TTC549 (cell line): ENCODE measurements around the gene TAS2R43.
A peak's percentile ranks its signal among the peaks of the same experiment; 100 is the strongest.
"Not testable (repeated sequence)": the region's sequence is repeated elsewhere in the genome, so short reads cannot be mapped to it uniquely, and the experiment has no call there.

Experiments used
- FAIRE-seq: peaks from 2 replicates; lab custom pipeline; 2012; peaks lifted over from hg19 to GRCh38; lab: Jason Lieb, UNC

Gene TAS2R43, protein sequence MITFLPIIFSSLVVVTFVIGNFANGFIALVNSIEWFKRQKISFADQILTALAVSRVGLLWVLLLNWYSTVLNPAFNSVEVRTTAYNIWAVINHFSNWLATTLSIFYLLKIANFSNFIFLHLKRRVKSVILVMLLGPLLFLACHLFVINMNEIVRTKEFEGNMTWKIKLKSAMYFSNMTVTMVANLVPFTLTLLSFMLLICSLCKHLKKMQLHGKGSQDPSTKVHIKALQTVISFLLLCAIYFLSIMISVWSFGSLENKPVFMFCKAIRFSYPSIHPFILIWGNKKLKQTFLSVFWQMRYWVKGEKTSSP

DNA sequence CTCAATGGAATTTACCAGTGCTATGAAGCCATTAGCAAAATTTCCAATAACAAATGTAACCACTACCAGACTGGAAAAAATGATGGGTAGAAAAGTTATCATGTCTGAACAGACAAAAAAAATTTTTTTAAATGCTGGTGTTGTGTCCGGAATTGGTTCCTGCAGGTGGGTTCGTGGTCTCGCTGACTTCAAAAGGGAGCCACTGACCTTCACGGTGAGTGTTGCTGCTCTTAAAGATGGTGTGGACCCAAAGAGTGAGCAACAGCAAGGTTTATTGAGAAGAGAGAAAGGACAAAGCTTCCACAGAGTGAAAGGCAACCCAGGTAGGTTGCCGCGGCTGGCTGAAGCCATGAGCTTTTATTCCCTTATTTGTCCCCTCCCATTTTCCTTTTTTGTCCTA is at the start of gene TAS2R43:
TSS of gene TAS2R43 (minus strand) at position 186 of the 400 bp plus-strand sequence. CDS start at position 102, 84 bp downstream.
- FAIRE-seq, result no peak

DNA sequence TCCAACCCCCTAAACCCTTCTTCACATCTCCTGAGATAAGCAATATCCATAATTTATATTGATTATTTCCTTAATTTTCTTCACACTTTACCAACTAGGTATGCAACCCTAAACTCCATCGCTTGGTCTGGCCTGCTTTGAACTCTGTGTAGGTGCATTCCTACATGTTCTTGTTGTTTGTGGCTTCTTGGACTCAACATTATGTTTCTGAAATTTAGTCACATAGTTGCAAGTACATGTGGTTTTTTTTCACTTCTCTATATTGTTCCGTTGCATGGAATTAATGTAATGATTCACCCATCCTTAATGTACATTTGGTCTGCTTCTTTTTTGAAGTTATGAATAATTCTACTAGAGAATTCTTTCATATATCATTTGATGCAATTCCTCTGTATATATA is 44.0 kb upstream of the TAS2R43 start:
- no peak for FAIRE-seq

DNA sequence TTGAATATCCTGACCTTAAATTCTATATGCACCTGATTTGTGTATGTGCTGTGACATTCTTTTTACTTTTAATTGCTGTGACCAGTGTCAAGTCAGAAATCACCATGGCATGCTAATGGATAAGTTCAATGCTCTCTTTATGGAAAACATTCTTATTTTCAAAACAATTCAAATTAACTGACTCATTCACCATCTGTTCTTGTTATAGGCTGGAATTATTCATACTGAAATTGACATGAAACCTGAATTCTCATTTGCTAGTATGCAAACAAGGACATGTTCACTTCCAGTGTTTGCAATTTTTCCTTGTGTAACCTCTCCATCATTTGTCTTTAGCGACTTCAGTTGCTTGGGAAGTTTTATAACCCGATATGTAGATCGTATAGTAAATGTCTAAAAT is 42.2 kb upstream of the TAS2R43 start, which contains the start of gene TAS2R30:
TSS of gene TAS2R30 (minus strand) at position 340 of the 400 bp plus-strand sequence. CDS start 400 bp downstream, outside the sequence.
- FAIRE-seq, result no peak

DNA sequence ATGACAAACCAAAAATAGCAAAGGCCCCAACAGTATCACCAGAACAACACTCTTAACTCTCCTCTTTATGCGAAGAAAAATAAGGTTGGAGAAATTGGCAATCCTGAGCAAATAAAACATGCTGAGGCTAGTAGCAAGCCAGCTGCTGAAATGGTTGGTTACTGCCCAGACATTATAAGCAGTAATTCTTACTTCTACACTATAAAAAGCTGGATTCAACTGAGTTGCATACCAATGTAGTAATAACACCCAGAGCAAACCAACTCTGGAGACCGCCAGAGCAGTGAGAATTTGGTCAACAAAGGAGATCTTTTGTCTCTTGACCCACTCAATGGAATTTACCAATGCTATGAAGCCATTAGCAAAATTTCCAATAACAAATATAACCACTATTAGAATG is 41.7 kb upstream of the TAS2R43 start:
- no peak for FAIRE-seq

DNA sequence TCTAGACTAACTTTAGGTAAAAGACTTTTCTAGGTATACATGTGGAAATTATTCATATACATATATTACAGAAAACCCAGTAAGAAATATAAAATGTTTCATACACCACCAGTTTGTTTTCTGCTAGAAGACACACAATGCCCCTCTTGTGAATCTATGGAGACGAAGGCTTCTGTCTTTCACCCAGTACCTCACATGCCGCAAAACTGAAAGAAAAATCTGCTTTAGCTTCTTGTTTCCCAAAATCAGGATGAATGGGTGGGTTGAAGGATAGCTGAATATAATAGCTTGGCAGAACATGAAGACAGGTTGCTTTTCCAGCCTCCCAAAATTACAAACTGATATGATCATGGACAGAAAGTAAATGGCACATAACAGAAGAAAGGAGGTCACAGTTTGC is 41.0 kb upstream of the TAS2R43 start:
- no peak for FAIRE-seq

DNA sequence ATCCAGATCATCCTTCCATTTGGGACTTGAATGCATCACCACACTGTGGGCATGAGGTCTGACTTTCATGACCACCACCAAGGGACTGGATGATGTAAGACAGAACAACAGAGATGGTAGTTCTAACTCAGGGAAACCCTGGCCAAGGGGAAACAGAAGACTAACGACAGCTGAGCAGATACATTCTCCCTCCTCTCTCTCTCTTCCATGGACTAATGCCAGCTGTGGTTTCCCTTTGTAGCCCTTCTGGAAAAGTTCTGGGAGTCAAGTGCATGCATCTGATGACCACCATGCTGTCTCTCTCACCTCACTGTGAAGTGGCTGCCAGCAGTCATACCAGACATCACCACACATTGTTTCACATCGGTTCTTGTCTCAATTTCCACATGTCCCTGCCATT is 38.9 kb upstream of the TAS2R43 start:
- no peak for FAIRE-seq

DNA sequence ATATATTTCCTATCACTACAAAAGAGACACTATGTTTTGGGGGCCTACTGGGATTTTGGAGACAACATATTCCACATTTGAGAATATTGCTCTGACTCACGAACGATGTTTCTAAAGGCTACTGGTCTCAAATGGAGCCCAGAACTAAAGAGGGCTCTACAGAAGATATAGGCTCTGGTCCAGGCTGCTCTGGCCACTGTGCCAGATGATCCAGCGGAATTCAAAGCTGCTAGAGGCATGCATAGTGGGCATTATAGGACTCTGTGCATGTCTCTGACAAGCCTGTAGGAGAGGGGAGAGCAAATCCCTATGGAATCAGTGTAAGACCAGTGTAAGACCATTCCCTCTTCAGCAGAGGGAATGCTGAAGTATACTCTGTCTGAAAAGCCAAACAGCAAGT is 38.3 kb upstream of the TAS2R43 start:
- no peak for FAIRE-seq

DNA sequence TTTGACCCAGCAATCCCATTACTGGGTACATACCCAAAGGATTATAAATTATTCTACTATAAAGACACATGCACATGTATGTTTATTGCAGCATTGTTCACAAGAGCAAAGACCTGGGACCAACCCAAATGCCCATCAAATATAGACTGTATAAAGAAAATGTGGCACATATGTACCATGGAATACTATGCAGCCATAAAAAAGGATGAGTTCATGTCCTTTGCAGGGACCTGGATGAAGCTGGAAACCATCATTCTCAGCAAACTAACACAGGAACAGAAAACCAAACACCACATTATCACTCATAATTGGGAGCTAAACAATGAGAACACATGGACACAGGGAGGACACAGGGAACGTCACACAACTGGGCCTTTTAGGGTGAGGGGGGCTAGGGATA is 22.0 kb upstream of the TAS2R43 start:
- not testable (repeated sequence) for FAIRE-seq

DNA sequence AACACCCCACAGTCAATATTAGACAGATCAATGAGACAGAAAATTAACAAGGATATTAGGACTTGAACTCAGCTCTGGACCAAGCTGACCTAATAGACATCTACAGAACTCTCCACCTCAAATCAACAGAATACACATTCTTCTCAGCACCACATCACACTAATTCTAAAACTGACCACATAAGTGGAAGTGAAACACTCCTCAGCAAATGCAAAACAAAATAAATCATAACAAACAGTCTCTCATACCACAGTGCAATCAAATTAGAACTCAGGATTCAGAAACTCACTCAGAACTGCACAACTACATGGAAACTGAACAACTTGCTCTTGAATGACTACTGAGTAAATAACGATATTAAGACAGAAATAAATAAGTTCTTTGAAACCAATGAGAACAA is 19.1 kb upstream of the TAS2R43 start:
- FAIRE-seq, result not testable (repeated sequence)

DNA sequence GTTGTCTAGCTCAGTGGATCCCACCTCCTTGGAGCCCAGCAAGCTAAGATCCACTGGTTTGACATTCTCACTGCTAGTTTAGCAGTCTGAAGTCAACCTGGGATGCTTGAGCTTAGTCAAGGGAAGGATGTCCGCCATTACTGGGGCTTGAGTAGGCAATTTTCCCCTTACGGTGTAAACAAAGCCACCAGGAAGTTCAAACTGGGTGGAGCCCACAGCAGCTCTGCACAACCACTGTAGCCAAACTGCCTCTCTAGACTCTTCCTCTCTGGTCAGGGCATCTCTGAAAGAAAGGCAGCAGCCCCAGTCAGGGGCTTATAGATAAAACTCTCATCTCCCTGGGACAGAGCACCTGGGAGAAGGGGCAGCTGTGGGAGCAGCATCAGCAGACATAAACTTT is 16.7 kb upstream of the TAS2R43 start:
- FAIRE-seq, result no peak

DNA sequence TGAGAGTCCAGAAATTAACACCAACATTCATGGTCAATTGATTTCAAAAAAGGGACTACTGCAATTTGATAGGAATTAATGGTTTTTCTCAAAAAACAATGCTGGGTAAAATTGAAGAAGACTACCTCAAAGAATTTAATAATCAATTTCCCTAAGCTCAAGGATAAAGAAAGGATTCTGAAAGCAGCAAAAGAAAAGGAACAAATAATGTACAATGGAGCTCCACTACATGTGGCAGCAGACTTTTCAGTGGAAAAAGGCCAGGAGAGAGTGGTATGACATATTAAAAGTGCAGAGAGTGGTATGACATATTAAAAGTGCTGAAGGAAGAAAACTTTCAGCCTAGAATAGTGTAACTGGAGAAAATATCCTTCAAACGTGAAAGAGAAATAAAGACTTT is 15.6 kb upstream of the TAS2R43 start:
- no peak for FAIRE-seq

DNA sequence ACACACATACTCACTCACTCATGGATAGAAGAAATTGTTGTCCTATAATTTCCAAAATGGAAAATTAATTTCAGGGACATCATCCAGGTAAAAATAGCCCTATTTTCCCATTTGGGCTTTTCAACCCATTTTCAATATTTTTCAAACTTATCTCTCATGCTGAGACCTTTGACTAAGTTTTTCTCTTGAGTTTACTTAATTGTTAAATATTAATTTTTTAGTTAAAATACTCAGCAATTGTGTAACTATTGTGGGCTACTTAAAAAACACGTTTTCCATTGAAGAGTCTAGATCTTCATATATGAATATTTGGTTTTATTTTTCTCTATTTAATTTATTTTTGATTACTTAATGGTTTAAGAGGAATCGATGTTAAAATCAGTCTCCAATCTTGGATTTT is 14.2 kb upstream of the TAS2R43 start:
- peak; percentile 47 for FAIRE-seq

DNA sequence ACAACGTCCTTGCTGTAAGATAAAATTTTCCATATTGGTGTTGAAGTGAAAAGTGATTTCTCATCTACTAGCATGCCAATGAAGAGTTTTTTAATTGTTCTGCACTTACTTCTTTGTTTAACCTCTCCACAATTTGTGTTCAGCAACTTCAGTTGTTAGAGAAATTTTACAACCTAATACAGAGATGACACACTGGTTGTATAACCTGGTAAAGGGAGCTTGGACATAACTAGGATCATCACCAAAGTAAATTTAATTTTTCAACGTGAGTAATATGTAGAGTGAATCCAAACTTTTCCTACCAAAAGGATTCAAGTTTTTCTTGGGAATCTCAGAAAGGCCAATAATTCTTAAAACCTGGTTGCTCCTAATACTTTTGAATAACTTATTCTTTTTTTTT is 13.4 kb upstream of the TAS2R43 start:
- no peak for FAIRE-seq

DNA sequence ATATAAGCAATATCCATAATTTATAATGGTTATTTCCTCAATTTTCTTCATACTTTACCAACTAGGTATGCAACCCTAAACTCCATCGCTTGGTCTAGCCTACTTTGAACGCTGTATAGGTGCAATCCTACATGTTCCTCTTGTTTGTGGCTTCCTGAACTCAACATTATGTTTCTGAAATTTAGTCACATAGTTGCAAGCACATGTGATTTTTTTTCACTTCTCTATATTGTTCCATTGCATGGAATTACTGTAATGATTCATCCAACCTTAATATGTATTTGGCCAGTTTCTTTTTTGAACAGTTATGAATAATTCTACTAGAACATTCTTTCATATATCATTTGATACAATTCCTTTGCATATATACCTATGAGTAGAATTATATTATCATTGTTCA is 2.8 kb upstream of the TAS2R43 start:
- not testable (repeated sequence) for FAIRE-seq

DNA sequence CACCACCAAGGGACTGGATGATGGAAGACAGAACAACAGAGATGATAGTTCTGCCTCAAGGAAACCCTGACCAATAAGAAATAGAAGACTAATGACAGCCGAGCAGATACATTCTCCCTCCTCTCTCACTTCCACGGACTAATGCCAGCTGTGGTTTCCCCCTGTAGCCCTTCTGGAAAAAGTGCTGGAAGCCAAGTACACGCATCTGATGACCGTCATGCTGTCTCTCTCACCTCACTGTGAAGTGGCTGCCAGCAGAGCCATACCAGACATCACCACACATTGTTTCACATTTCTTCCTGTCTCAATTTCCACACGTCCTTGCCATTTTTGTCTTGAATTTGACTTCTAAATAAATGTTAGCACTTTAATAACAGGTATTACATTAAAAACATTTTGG is 2.9 kb downstream of the TAS2R43 start:
- no peak for FAIRE-seq

DNA sequence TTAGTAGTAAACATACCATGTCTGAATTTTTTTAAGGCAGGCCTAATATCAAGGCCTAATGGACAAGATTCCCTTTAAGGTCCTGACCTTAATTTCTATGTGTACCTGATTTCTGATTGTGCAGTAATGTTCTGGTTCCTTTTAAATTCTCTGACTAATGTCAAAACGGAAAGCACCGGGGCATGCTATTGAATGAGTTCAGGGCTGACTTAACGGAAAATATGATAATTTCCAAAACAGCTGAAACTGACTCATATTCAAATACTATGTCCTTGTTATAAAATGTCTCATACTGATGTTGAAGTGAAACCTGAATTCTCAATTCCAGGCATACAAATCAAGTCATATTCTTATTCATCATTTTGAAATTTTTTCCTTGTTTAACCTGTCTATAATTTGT is 6.7 kb downstream of the TAS2R43 start:
- no peak for FAIRE-seq

DNA sequence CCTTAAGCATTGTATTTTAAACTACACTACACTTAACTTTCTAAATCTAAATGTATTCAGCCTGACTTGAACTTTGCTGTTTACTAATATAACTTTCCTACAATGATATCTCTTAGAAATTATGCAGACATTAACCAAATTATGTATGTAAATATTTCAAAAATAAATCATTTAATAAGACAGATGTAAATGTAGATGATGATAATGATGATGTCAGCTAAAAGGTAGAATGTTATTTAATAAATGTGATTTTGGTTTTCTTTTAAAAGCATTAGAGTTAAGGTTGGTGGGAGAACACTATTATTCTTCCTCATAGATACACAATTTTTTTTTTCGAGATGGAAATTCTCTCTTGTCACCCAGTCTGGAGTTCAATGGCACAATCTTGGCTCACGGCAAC is 10.1 kb downstream of the TAS2R43 start:
- FAIRE-seq, result no peak

DNA sequence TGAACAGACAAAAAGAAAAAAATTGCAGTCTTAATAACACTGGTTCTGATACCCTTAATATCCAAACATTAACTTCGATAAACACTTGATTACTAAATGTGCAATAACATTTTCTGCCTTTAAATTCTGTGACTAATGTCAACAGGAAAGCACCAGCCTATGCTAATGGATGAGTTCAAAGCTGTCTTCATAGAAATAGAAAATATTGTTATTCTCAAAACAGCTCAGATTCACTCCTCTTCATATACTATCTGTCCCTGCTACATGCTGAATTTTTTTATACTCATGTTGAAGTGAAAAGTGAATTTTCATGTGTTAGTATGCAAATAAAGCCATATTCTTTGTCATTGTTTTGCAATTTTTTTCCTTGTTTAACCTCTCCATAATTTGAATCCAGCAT is 13.9 kb downstream of the TAS2R43 start:
- no peak for FAIRE-seq

DNA sequence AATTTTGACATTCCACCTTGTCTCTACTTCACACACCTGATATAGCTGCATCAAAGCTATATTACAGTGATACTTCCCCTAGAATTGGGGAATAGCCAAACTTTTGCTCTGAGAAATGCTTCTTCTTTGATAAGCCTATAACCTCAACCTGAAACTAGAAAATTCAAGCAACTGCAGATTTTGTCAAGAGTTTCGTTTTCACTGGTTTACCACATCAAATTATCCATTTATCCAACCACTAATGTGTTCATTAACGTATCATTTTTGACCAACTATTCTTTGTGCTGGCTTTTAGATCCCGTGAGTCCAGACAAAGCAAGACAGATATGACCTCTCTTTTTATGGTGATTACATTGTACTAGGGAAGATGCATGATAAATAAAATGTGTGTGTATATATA is 16.5 kb downstream of the TAS2R43 start:
- FAIRE-seq, result no peak

DNA sequence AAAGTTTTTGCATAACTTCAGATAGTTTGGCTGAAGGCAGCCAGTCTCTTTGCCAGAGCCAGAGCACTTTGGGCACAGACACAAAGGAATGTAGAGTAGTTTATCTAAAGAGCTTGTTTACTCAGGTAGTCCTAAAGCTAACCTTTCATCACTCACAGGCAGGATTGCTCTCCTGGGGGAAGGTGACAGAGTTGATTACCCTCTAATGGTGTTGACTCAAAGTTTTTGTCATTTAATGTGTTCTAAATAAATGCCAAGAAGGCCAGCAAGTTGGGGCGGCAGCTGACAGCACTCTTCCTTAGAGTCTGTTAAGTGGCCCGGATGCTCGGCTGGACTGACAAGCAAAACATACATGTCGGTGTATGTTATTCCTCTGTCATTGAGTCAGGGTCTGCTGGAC is 20.7 kb downstream of the TAS2R43 start:
- no peak for FAIRE-seq

DNA sequence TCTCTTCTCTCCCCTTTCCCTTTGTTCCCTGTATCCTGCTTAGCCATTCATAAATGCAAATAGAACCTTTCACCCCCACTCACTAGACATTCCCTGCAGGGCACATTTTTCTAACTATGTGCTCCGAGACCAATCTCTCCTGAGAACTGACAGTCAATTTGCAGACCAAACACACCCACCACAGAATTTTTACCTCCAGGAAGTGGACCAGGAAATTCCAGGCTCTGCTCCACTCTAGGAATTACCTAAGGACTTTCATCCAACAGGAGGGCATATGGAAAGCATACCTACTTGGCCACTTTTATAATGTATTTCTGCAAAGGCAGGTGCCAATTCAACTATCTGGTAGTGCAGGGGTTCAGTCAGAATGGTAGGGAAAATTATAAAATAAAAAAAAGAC is 21.1 kb downstream of the TAS2R43 start:
- FAIRE-seq, result no peak

DNA sequence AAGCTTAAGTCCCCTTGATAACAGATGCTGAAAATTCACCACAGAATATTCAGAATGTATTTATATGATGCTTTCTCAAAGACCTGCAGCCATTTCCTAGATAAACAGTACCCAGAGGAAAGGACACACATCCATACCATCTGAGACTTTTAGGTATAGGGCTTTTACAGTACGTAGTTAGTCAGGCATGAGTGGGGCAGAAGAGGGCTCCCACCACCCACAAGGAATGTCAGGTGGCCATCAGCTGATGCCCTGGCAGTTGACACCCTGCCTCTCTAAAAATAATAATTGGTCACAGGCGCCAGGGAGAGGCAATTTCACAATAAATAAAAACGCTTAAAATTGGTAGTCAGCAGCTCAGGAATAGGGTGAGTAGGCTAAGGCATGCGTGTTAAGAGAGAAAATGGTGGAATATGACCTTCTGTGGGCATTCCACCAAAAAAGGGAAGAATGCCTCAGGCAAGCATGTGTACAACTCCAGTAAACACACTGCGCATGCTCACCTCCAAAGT is 22.2 kb downstream of the TAS2R43 start:
- FAIRE-seq, result no peak

DNA sequence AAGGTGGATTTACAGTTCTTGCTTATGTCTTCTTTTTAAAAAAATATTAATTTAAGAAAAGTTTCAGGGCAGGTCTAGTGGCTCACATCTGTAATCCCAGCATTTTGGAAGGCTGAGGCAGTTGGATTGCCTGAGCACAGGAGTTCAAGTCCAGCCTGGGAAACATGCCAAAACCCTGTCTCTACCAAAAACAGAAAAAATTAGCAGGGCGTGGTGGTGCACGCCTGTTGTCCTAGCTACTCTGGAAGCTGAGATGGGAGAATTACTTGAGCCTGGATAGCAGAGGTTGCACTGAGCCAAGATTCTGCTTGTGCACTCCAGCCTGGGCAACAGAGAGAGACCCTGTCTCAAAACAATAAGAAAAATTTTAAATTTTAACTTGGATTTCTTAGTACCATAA is 24.6 kb downstream of the TAS2R43 start:
- FAIRE-seq, result no peak

DNA sequence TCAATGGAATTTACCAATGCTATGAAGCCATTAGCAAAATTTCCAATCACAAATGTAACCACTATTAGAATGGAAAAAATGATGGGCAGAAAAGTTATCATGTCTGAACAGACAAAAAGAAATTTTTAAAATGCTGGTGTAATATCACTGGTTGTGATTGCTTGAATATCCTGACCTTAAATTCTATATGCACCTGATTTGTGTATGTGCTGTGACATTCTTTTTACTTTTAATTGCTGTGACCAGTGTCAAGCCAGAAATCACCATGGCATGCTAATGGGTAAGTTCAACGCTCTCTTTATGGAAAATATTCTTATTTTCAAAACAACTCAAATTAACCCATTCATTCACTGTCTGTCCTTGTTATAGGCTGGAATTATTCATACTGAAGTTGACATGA is 29.9 kb downstream of the TAS2R43 start, which contains the start of gene TAS2R46:
TSS of gene TAS2R46 (minus strand) at position 101 of the 400 bp plus-strand sequence. CDS start at position 101, 0 bp downstream.
- FAIRE-seq, result peak; percentile 23
